K562 (cell line): ENCODE measurements around the gene VPS33B. TPM values are rescaled to one million over a fixed set of nuclear protein-coding genes. Genes with fewer than 3 reads are reported as not detected.
A peak's percentile ranks its signal among the peaks of the same experiment; 100 is the strongest.

ENCODE experiments used
- ATF1 ChIP-seq, 2 experiments: fragments of 450-650 bp in 1 of 2; IDR thresholded peaks; 2 replicates each; pipeline ENCODE4 v1.6.1; 2016; ENCODE audit warnings: missing compliant biosample characterization in 1 of 2, missing genetic modification characterization in 1 of 2
- CBX1 ChIP-seq: sonication (generic); IDR thresholded peaks from 2 replicates; pipeline ENCODE4 v1.6.1; 2016; ENCODE audit warnings: antibody characterized with exemption, low read depth, mild to moderate bottlenecking
- CCNT2 ChIP-seq: IDR thresholded peaks from 2 replicates; pipeline ENCODE4 v1.6.1; 2011; ENCODE audit warnings: borderline replicate concordance, low read depth, mild to moderate bottlenecking, moderate library complexity, mixed read lengths, low read length; ENCODE audit not compliant: insufficient read length; ENCODE audit errors: extremely low read depth
- EZH2 ChIP-seq: IDR thresholded peaks from 2 replicates; pipeline ENCODE4 v1.6.1; 2012; ENCODE audit warnings: low read depth, mild to moderate bottlenecking, inconsistent platforms, low read length, borderline replicate concordance
- GATAD2A ChIP-seq: fragments of 450-650 bp; IDR thresholded peaks from 2 replicates; pipeline ENCODE4 v1.6.1; 2017
- HNRNPK ChIP-seq: fragments of 200-400 bp; formaldehyde crosslinking; IDR thresholded peaks from one replicate; pipeline ENCODE4 v1.6.1; 2018; ENCODE audit warnings: mild to moderate bottlenecking, low read depth, low read length; ENCODE audit not compliant: poor library complexity, severe bottlenecking
- HOXB6 ChIP-seq: fragments of 250-450 bp; sonication (Bioruptor Pico); IDR thresholded peaks from 2 replicates; pipeline ENCODE4 v1.5.1; 2022; ENCODE audit warnings: mild to moderate bottlenecking, borderline replicate concordance
- KLF16 ChIP-seq: IDR thresholded peaks from 2 replicates; pipeline ENCODE4 v1.6.1; 2016; ENCODE audit warnings: antibody characterized with exemption
- MBD2 ChIP-seq: sonication (generic); IDR thresholded peaks from 2 replicates; pipeline ENCODE4 v1.6.1; 2016; ENCODE audit warnings: low read depth, borderline replicate concordance
- MCM2 ChIP-seq: fragments of 450-650 bp; IDR thresholded peaks from 2 replicates; pipeline ENCODE4 v1.6.1; 2017; ENCODE audit warnings: low read depth, mild to moderate bottlenecking
- MIER1 ChIP-seq: fragments of 450-650 bp; IDR thresholded peaks from 2 replicates; pipeline ENCODE4 v1.6.1; 2016; ENCODE audit warnings: antibody characterized with exemption, mild to moderate bottlenecking, low read depth
- MYBL2 ChIP-seq, 2 experiments: fragments of 450-650 bp in 1 of 2; sonication (generic) in 1 of 2; formaldehyde crosslinking in 1 of 2; IDR thresholded peaks; 2 replicates each; pipeline versions ENCODE4 v1.6.1 to v1.8.1; 2017 to 2022; ENCODE audit warnings: borderline replicate concordance in 1 of 2, inconsistent platforms in 1 of 2, low read depth in 1 of 2, mild to moderate bottlenecking in 1 of 2, missing genetic modification reagents in 1 of 2, moderate library complexity in 1 of 2
- NELFE ChIP-seq: IDR thresholded peaks from 2 replicates; pipeline ENCODE4 v1.6.1; 2011; ENCODE audit warnings: mild to moderate bottlenecking; ENCODE audit not compliant: insufficient read depth, insufficient read length
- NR0B1 ChIP-seq: fragments of 450-650 bp; IDR thresholded peaks from one replicate; pipeline ENCODE4 v1.6.1; 2018; ENCODE audit warnings: mild to moderate bottlenecking, moderate library complexity; ENCODE audit not compliant: partially characterized antibody
- POLR2AphosphoS2 ChIP-seq: IDR thresholded peaks from 2 replicates; pipeline ENCODE4 v1.6.1; 2012; ENCODE audit warnings: low read length, improper control_type of control experiment
- RBM39 ChIP-seq: fragments of 200-400 bp; formaldehyde crosslinking; optimal IDR thresholded peaks from 2 replicates; pipeline ENCODE3; 2018; ENCODE audit warnings: low read depth, low read length
- STAT5A ChIP-seq: IDR thresholded peaks from 2 replicates; pipeline ENCODE4 v1.6.1; 2012; ENCODE audit warnings: low read length, inconsistent platforms, borderline replicate concordance
- TAF1 ChIP-seq: IDR thresholded peaks from 2 replicates; pipeline ENCODE4 v1.6.1; 2011; ENCODE audit warnings: mild to moderate bottlenecking, low read length, moderate library complexity; ENCODE audit not compliant: insufficient read depth, control insufficient read depth, severe bottlenecking; ENCODE audit errors: extremely low read depth
- TFE3 ChIP-seq: fragments of 450-650 bp; formaldehyde crosslinking; IDR thresholded peaks from 2 replicates; pipeline ENCODE4 v1.4.0; 2020; ENCODE audit warnings: mild to moderate bottlenecking, mixed read lengths
- U2AF2 ChIP-seq: fragments of 200-400 bp; formaldehyde crosslinking; optimal IDR thresholded peaks from 2 replicates; pipeline ENCODE3; 2017; ENCODE audit warnings: low read depth, mild to moderate bottlenecking, low read length
- YBX1 ChIP-seq: fragments of 450-650 bp; IDR thresholded peaks from 2 replicates; pipeline ENCODE4 v1.7.1; 2016; ENCODE audit warnings: mild to moderate bottlenecking
- ZC3H4 ChIP-seq: sonication (generic); formaldehyde crosslinking; IDR thresholded peaks from 2 replicates; pipeline ENCODE4 v1.9.0; 2021; ENCODE audit warnings: missing genetic modification reagents, borderline replicate concordance
- ZFP30 ChIP-seq: fragments of 250-450 bp; sonication (Bioruptor Pico); IDR thresholded peaks from 2 replicates; pipeline ENCODE4 v1.8.0; 2022; ENCODE audit warnings: moderate library complexity, mild to moderate bottlenecking, inconsistent platforms, borderline replicate concordance
- ZNF197 ChIP-seq: fragments of 200-800 bp; sonication (Bioruptor generic); IDR thresholded peaks from 2 replicates; pipeline ENCODE4 v1.6.1; 2016; ENCODE audit warnings: low read depth, missing genetic modification characterization, missing compliant biosample characterization
- ZNF232 ChIP-seq: sonication (generic); formaldehyde crosslinking; IDR thresholded peaks from 2 replicates; pipeline ENCODE4 v1.8.0; 2022; ENCODE audit warnings: mild to moderate bottlenecking, missing genetic modification reagents
- ZNF274 ChIP-seq: IDR thresholded peaks from 2 replicates; pipeline ENCODE4 v1.6.1; 2011; ENCODE audit warnings: low read depth, mild to moderate bottlenecking, low read length, moderate library complexity, borderline replicate concordance
- ZNF408 ChIP-seq: fragments of 250-450 bp; sonication (Bioruptor Pico); IDR thresholded peaks from 2 replicates; pipeline ENCODE4 v1.4.0; 2020; ENCODE audit warnings: low read depth, mild to moderate bottlenecking, moderate library complexity
- polyA plus RNA-seq, 8 experiments: library from polyadenylated mRNA; depleted of rRNA in 4 of 8; stranded (reverse) in 5 of 8; unstranded in 3 of 8; fragments of >200 nt; fragmentation: Nextera tagmentation in 2 of 8; fragmentation: Illumina TruSeq in 1 of 8; extraction: Ambion mirVana in 2 of 8; extraction: Trizol in 1 of 8; gene quantifications; 2 replicates each; pipeline versions ENCODE4 v1.2.1 to v1.2.3, GENCODE V29; 2011 to 2014; ENCODE audit warnings: inconsistent platforms in 1 of 8, missing spikeins in 1 of 8
- total RNA-seq, 7 experiments: library from RNA; depleted of rRNA in 6 of 7; stranded (reverse); fragments of >200 nt in 6 of 7; fragmentation: Illumina TruSeq in 2 of 7; extraction: Trizol in 2 of 7; gene quantifications; 2 replicates each; pipeline versions ENCODE4 v1.2.1 to v1.2.3, GENCODE V29; 2011 to 2021; ENCODE audit warnings: low replicate concordance in 1 of 7

The VPS33B gene
- total and polyA plus RNA-seq, 9 of the 15 experiments (the other 6 are each of a cell fraction or from before 2014, with no cell fraction given) = 9.4 to 25.5 (median 14.8) TPM

- TF ChIP-seq TAF1 (peak; percentile 80), TFE3 (no peak), ZNF197 (0 out of 2 replicates have a peak, but pooled peaks have one; percentile 60), HNRNPK (no peak), POLR2AphosphoS2 (no peak), MCM2 (no peak), ZNF232 (no peak), CBX1 (no peak), ZFP30 (CRISPR knock-in tag) (no peak), ZNF408 (no peak), MYBL2 (IDR thresholded peaks at IDR 0.05; ENCODE audit: low read depth) (no peak), MYBL2 (CRISPR knock-in tag; IDR thresholded peaks at IDR 0.05; ENCODE audit: borderline replicate concordance) (no peak), MBD2 (peak; percentile 48; the same call in 1 of the 2 replicates), GATAD2A (no peak), HOXB6 (CRISPR knock-in tag) (no peak), EZH2 (no peak), NELFE (no peak), U2AF2 (no peak), ZNF274 (no peak), MIER1 (no peak), CCNT2 (no peak), NR0B1 (no peak), YBX1 (no peak), ZC3H4 (CRISPR knock-in tag) (no peak), STAT5A (no peak; the same call in 1 of the 2 replicates), RBM39 (peak; percentile 73), KLF16 (peak; percentile 77), ATF1 (CRISPR knock-in tag; IDR thresholded peaks at IDR 0.05) (no peak), ATF1 (tag; IDR thresholded peaks at IDR 0.05) (peak; percentile 73)
These were observed at the start of gene VPS33B (continued) for GRCh38 chr15:91022075-91022831.
